T-helper 22 cell (primary cell): ENCODE data around the gene PRKG2.
"Not testable (repeated sequence)": the region's sequence is repeated elsewhere in the genome, so short reads cannot be mapped to it uniquely, and the experiment has no call there.

ENCODE experiments used
- DNase-seq: peaks from one replicate; pipeline ENCODE4 v3.0.0-alpha.2; 2020; ENCODE audit warnings: low read depth

The PRKG2 gene

DNA sequence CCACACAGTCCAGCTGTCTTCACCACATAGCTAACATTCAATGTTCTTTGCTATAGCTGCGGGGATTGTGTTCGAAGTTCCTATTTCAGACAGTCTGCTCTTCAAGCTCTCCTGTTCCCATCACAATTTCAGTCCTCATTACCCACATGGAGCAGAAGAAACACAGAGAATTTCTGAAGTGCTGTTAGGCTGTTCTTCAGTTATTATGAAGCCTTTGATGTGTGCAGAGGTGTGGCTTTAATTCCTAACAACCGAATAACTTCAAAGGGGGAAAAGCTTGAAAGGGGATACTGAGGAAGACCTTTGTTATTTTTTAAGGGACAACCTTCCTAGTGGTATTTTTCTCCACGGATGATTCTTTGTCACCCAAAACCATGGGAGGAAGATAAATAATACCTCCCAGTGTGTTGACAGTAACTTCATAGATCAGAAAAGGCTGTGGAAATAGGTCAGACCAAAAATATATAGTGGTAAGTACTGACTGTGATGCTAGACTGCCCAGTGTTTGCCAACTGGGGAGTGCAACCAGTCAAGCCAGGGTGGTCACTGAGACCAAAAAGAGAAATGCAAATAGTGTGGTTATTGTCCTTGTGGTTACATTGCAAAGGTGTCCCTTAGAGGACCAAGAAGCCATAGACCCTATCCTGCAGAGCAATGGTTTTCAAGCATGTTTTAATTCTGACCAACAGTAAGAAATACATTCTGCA is 52.1 kb downstream of the PRKG2 start:
- DNase-seq, result no peak

DNA sequence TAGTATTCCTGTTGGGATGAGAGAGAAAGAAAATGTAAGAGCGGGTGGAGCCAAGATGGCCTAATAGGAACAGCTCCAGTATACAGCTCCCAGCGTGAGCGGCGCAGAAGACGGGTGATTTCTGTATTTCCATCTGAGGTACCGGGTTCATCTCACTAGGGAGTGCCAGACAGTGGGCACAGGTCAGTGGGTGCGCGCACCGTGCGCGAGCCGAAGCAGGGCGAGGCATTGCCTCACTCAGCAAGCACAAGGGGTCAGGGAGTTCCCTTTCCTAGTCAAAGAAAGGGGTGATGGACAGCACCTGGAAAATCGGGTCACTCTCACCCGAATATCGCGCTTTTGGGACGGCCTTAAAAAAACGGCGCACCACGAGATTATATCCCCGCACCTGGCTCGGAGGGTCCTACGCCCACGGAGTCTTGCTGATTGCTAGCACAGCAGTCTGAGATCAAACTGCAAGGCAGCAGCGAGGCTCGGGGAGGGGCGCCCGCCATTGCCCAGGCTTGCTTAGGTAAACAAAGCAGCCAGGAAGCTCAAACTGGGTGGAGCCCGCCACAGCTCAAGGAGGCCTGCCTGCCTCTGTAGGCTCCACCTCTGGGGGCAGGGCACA is 61.2 kb downstream of the PRKG2 start:
- DNase-seq, result not testable (repeated sequence)

DNA sequence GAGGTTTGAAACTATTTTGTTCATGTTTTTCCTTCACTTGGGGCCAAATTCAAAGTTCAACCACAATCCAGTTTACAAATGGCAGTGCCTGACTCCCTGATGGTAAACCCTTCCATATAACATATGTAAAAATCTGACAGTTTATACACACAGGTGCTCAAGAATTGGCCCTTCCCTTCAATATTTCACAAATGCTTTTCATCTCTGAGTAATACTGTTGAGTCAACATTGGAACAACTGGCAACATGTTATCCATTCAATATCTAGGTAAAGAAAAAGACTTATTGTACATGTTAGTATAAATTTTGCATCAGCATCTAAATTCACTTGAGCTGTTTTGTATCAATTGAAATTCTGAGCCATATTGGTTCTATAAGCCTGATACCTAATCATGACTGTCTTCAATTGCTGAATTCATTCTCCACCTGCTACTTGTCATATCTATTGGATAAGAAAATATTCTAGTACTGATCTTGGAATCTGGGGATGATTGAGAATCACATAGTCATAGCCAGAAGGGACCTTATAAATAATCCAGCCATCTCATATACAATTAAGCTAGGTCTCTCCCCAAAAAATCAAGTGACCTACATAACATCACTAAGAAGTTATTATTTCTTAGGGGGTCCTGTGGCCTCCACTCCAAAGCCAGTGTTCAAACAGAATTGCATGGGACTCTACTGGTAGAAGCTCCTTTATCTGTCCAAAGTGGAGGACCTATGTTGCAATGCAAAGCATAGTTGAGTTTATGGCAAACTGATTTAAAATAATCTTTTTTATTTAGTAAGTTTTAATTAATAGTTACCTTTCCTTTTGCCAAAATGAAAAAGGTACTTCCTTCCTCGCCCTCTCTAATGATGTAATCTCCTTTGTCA is 61.9 kb downstream of the PRKG2 start:
- no peak for DNase-seq

DNA sequence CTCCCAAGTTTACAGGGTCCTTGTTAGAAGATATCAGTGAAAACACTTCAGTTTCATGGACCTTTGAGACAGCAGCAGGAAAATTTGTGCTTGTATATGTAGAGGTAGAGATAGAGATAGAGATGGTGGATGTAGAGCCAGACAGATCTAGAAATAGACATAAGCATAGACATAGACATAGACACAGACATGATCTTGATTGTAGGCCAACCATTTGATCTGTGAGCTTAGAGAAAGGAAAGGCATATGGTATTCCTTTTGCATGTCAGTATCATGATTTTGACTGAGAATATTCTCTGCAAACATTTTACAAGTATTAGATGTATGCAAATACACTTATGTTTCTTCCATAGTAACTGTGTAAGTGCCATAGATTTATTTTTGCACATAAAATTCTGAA is 65.0 kb downstream of the PRKG2 start:
- DNase-seq, result no peak

DNA sequence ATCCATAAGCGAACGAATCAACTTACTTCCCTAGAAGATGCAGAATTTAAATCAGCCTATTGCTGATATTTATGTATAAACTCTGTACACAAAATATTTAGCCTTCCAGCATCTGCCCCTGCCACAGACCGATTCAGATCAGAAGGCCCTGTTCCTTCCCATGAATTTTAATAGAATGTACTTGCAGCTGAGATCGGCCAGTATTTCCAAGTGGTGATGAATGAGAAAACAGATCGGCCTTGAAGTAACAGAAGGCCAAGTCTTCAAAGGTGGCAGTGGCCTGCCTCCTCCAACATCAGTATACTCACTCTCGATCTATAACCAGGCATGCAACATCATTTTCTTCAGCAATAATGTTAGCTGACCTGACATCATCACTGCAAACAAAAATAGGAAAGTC is 66.4 kb downstream of the PRKG2 start:
- no peak for DNase-seq

DNA sequence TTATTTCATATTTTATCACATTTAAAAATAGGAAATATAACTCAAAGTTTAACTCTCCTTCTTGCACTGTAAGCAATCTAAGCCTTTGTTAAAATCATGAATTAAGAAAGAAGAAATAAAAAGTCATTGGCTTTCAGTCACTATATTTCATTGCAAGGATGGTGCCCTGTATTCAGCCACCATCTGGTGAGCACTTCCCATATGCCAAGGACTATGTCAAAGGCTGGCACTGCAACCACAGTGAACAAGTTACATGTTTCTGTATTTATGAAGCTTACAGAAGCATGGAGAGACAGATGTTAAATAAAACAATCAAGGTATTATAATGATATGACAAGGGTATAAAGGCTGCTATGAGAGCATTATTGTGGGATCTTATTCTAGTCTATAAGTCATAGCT is 68.6 kb downstream of the PRKG2 start:
- no peak for DNase-seq

DNA sequence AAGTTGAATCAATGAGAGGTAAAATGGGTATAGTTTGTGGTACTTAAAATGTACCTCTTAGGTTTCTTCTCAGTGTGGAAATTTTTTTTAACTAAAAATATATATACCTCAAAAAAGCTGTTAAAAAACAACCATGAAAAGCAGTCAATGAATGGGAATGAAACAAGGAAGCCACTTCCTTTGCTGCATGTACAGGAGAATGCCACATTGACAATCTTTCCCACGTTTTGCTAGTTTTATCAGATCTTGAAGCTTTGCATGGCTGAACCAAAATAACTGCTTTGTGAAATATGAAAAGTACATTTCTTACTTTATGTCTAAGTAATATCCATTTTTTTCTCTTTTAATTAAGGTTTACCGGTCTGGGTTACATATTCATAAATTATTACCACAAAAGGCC is 71.8 kb downstream of the PRKG2 start:
- no peak for DNase-seq

DNA sequence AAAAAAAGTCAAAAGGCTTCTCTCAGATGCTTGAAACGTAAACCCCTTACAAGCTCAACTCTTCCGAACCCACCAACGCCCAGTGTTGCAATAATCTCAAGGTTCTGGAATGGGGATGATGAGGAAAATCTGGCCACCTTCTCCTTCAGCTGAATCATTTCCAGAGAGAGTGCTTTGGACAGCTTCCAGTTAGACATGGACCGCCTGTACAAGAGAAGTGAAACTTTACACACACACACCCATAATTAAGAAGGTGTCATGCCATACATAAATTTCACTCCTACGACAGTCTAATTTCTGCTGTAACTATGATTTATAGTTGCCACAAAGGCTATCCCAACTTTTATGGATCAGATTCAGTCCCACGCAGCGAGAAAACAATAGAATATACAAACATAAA is 72.3 kb downstream of the PRKG2 start:
- no peak for DNase-seq

DNA sequence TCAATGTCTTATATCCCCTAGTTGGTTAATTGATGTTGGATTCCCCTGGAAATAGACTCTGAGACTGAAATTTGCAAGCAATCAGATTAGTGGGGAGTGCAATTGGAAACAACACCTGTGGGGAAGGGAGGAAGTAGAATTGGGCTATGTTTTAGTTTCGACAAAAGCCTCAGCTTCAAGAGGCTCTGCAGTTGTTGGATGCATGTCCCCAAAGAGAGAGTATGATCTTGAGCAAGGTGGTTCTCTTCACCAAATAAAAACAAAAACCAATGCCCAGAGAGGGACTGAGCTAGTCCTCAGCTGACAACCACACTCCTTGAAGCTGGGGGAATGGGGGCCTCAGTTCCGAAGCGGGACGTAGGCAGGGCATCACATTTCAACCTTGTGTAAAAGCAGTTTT is 77.1 kb downstream of the PRKG2 start:
- DNase-seq, result no peak

DNA sequence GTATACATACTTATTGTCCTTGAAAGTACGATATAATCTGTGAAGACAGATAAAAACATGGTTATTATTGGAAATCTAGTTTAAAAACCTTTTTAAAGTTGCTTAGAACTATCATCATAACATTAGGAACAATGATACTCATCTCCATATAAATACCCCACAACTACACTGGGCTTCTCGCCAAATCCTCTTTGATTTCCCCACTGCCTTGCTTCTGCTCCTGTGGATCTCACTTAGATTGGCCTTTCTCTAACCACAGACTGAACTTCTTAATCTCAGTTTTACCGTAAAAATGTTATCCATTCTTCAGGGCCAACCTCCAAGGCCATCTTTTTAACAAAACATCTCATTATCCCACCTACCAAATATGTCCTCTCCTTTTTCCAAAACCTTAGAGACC is 77.6 kb downstream of the PRKG2 start:
- DNase-seq, result no peak

DNA sequence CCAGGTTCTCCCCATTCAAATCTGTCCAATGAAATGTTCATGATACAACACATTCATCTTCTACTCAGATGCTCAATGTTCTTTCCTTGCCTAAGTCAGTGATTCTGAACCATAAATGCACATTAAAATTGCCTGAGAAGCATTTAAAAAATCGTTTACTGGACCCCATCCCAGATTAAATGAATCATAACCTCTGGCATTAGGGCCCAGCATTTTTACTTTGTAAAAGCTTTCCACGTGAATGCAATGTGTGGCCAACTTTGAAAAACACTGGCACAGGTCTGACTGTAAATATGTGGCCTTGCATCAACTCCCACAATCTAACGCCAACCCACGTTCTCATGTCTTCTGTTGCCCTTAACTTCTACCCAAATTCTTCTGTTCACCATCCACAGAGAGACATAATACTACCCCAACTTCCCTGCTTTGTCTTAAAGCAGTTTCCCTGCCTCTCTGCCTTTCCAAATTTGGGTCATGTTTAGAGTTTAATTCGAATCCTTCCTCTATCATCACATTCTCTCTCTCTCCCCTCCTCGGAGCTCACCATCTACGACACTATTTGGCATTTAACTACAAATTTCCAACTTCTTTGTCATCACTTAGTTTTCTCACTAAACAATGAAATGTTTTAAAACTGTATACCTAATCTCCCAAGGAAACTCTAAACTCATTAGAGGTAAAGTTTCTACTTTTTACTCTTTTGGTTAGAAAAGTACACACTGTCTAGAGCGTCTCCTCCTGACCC is 78.7 kb downstream of the PRKG2 start:
- DNase-seq, result no peak

DNA sequence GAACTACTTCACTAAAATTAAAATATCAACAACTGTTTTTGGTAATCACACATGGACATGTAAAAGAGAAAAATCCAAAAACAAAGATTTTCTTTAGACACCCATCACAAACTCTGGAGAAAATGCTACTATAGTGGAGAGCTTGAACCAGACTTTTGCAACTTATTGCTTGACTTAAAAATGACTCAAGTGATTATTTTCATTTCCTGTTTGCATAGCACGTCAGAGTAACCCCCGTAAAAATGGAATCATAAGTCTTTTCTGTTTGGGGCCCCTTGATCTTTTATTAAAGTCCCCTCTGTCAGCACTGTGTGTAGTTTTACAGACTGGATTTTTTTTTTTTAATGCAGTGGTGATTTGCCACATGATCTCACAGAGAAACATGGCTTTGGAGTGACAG is 79.5 kb downstream of the PRKG2 start:
- DNase-seq, result no peak

DNA sequence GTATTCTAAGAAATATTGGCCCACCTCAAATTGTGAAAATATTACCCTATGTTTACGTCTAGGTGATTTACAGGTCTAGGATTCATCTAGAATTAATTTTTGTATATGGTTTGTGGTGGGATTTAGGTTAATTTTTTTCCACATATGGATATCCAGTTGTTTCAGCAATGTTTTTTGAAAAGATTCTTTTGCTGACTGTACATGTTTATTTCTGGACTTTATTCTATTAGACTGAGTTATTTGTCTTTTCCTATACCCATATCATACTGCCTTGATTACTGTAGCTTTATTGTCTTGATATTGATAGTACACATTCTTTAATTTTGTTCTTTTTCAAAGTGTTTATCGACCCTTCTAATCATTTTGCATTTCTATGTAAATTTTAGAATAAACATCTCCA is 83.5 kb downstream of the PRKG2 start:
- no peak for DNase-seq

DNA sequence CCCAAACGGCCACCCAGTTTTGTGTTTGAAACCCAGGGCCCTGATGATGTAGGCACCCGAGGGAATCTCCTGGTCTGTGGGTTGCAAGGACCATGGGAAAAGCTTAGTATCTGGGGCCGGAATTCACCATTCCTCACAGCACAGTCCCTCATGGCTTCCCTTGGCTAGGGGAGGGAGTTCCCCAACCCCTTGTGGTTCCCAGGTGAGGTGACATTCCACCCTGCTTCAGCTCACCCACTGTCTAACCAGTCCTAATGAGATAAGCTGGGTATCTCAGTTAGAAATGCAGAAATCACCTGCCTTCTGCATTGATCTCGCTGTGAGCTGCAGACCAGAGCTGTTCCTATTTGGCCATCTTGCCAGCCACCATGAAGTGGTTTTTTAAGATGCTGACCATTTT is 84.0 kb downstream of the PRKG2 start:
- no peak for DNase-seq

DNA sequence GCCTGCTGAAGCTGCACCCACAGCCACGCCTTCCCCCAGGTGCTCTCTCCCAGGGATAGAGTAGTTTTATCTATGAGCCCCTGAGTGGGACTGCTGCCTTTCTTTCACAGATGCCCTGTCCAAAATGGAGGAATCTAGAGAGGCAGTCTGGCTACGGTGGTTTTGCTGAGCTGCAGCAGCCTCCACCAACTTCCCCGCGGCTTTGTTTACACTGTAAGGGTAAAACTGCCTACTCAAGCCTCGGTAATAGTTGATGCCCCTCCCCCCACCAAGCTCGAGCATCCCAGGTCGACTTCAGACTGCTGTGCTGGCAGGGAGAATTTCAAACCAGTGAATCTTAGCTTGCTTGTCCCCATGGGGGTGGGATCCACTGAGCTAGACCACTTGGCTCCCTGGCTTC is 84.5 kb downstream of the PRKG2 start:
- no peak for DNase-seq

DNA sequence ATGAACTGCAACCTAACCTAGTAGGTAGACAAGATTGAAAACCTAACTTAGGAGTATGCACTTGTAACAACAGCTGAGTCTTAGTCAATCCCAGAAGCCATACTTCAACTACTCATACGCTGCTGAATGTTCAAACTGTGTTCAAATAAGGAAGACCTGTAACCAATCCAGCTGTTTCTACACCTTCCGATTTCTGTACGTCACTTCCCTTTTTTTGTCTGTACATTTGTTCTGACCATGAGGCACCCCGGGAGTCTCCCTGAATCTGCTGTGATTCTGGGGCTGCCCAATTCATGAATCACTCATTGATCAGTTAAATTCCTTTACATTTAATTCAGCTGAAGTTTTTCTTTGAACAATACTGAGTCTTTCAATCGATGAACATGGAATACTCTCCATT is 95.0 kb downstream of the PRKG2 start:
- no peak for DNase-seq

DNA sequence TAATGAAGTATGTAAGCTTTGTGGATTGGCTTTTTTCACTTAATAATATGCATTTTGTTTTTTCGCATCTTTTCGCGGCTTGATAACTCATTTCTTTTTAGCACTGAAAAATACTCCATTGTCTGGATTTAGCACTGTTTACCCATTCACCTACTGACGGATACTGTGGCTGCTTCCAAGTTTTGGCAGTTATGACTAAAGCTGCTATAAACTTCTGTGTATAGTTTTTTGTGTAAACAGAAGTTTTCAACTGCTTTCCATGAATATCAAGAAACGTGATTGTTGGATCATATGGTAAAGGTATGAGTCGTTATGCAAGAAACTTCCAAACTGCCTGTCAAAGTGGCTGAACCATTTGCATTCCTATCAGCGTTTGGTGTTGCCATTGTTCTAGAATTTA is 96.9 kb downstream of the PRKG2 start:
- no peak for DNase-seq

DNA sequence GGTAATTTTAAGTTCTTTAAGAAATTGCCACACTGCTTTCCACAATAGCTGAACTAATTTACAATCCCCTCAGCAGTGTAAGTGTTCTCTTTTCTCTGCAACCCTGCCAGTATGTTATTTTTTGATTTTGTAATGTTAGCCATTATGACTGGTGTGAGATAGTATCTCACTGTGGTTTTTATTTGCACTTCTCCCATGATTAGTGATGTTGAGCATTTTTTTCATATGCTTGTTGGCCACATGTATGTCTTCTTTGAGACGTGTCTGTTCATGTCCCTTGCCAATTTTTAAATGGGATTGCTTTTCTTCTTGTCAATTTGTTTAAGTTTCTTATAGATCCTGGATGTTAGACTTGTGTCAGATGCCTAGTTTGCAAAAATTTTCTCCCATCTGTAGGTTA is 98.5 kb downstream of the PRKG2 start:
- no peak for DNase-seq

DNA sequence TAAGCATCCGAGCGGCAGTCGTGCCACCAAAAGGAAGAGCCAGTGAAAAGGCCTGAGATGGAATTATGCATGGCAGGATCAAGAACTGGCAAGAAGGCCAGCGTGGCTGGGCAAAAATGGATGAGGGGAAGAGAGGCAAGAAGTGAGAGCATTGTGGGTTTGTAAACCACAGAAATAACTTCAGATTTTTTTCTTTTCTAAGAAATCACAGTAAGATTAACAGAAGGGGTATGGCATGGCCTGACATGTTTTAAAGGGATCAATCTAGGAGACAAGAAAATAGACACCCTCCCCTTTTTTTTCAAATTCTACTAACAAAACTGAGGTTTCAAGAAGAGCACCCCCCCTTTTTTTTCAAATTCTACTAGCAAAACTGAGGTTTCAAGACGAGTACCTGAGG is 102.0 kb downstream of the PRKG2 start:
- DNase-seq, result no peak

DNA sequence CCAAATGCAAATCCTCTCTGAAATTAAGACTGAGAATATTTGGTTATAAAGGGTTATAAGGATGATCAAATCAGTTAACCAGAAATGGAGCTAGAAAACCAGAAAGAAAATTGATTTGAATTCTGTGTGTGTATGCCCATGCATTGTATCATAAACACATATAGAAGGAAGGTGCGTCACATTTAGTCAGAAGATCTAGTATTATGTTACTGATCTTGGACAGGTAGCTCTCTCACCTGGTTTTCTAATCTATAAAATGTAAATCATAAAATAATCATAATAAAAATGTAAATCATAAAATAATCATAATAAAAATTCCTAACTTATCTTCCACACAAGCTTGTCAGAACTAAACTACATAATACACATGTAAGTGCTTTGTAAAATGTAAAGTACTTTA is 105.7 kb downstream of the PRKG2 start:
- no peak for DNase-seq

DNA sequence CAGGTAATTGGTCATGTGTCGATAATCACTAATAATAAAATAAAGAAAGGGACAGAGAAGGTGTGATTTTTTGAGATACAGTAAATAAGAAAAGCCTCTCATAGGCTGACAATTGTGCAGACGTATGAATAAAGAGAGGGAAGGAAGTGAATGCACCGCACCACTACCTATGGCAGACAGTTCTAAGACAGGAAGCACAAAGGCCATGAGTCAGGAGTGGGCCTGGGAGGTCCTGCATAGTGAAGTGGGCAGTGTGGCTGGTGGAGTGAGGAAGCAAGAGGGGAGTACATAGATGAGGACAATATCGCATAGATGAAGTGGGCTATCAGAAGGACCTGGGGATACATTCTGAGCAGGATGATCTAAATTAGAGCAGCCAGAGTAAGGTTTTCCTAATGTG is 108.9 kb downstream of the PRKG2 start:
- no peak for DNase-seq

DNA sequence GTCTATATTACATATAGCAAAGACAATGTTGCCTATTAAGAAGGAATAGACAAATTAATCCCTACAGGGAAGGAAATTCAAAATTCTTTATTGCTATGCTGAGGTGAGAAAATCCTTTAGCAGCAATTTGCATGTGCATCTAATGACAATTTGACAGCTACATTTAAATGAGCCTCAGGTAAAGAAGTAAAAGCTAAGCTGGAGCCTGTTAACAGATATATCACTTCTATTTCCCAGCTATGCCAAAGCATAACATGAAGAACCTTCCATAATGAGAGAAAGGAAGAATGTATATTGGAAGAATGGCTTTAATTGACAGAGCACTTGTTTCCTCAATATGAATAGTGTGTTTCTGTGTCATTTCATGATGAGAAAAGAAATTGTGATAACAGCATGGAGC is 112.9 kb downstream of the PRKG2 start:
- no peak for DNase-seq

DNA sequence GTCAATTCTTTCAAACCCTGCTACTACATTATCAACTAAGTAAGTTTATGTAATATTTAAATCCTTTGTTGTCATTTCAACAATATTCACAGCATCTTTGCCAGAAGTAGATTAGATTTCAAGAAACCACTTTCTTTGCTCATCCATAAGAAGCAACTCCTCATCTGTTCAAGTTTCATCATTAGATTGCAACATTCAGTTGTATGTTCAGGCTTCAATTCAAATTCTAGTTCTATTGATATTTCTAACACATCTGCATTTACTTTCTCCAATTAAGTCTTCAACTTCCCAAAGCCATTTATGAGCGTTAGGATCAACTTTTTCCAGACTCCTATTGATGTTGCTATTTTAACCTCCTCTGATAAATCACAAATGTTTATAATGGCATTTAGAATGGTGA is 118.5 kb downstream of the PRKG2 start:
- DNase-seq, result no peak
